Esophagus squamous epithelium (tissue), 5 donors: ENCODE measurements around the gene HAPLN3. TPM values are rescaled to one million over a fixed set of nuclear protein-coding genes. Genes with fewer than 3 reads are reported as not detected.

Experiments
- DNase-seq: peaks from one replicate; lab custom pipeline; 2025; lab: John Stamatoyannopoulos, UW
- H3K27ac ChIP-seq, 4 donors: fragments of 200-600 bp; sonication (generic); one replicate each; pipeline ENCODE4 v1.5.1; 2016 to 2019; ENCODE audit warnings: mild to moderate bottlenecking in 1 of 4
- H3K27me3 ChIP-seq, 4 donors: fragments of 200-600 bp; sonication (generic); 1 replicate in 3 of 4; 2 replicates in 1 of 4; pipeline versions ENCODE4 v1.5.1 to v1.6.0; 2017 to 2021; ENCODE audit warnings: antibody characterized with exemption in 1 of 4
- H3K36me3 ChIP-seq, 3 donors: fragments of 200-600 bp; sonication (generic); one replicate each; pipeline ENCODE4 v1.5.1; 2016 to 2019
- H3K4me1 ChIP-seq, 3 donors: fragments of 200-600 bp; sonication (generic); one replicate each; pipeline ENCODE4 v1.5.1; 2017 to 2019
- H3K4me3 ChIP-seq, 4 donors: fragments of 200-600 bp; sonication (generic); 1 replicate in 3 of 4; 2 replicates in 1 of 4; pipeline ENCODE4 v1.5.1; 2016 to 2019; ENCODE audit warnings: mild to moderate bottlenecking in 2 of 4, moderate library complexity in 1 of 4
- H3K9me3 ChIP-seq, 3 donors: fragments of 200-600 bp; sonication (generic); one replicate each; pipeline ENCODE4 v1.5.1; 2016 to 2019
- POLR2A ChIP-seq, 4 donors: fragments of 450-650 bp; IDR thresholded peaks; one replicate each; pipeline ENCODE4 v1.6.1; 2017; ENCODE audit warnings: antibody characterized with exemption in 4 of 4, mild to moderate bottlenecking in 4 of 4, moderate library complexity in 3 of 4
- WGBS, 2 donors: methylation state at CpG; one replicate each; pipeline ENCODE4 v1.1.5; 2018; 5-methylcytosine and 5-hydroxymethylcytosine counted together
- intact Hi-C: fragments of 100-400 bp; cut with DNase I; formaldehyde crosslinking; loops from one replicate; pipeline ENCODE4 v1.15.0; 2022
- total RNA-seq, 4 donors: library from RNA; depleted of rRNA; stranded (reverse); fragments of >200 nt; gene quantifications; one replicate each; pipeline ENCODE4 v1.1.0, GENCODE V29; 2016
- TF ChIP-seq, protein P1 (sequence below), 6 experiments: fragments of 450-650 bp in 4 of 6; fragments of 200-600 bp in 2 of 6; sonication (generic) in 2 of 6; IDR thresholded peaks; one replicate each; pipeline ENCODE4 v1.5.1; 2016 to 2019; ENCODE audit warnings: antibody characterized with exemption in 6 of 6, mild to moderate bottlenecking in 4 of 6, moderate library complexity in 4 of 6
- donor health status: DM: yes; HTN: yes; CAD: no.

Gene HAPLN3
- total RNA-seq, 4 donors from 2014 or later, result 3.1 to 9.4 (median 7.8) TPM

GRCh38 chr15:88888719-88889118 lies 6.6 kb downstream of the HAPLN3 start:
- no peak overlapping the region for H3K4me3 ChIP-seq
- no peak for DNase-seq
- no peaks in the 10 kb centered on the region for H3K4me1 ChIP-seq
- no peak overlapping the region for H3K27ac ChIP-seq
- WGBS, 2 donors, result 86 to 96% methylated on average over 3 to 5 of the region's 5 CpGs
- no peaks in the 10 kb centered on the region for H3K9me3 ChIP-seq
- intact Hi-C loops, result no loop called here
- TF ChIP-seq POLR2A (IDR thresholded peaks at IDR 0.05), result no peak
- TF ChIP-seq, protein P1, sequence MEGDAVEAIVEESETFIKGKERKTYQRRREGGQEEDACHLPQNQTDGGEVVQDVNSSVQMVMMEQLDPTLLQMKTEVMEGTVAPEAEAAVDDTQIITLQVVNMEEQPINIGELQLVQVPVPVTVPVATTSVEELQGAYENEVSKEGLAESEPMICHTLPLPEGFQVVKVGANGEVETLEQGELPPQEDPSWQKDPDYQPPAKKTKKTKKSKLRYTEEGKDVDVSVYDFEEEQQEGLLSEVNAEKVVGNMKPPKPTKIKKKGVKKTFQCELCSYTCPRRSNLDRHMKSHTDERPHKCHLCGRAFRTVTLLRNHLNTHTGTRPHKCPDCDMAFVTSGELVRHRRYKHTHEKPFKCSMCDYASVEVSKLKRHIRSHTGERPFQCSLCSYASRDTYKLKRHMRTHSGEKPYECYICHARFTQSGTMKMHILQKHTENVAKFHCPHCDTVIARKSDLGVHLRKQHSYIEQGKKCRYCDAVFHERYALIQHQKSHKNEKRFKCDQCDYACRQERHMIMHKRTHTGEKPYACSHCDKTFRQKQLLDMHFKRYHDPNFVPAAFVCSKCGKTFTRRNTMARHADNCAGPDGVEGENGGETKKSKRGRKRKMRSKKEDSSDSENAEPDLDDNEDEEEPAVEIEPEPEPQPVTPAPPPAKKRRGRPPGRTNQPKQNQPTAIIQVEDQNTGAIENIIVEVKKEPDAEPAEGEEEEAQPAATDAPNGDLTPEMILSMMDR (IDR thresholded peaks at IDR 0.05), result no peak
- H3K27me3 ChIP-seq, result peaks cover 0 to 6% (median 0%) of the 10 kb centered on the region in 4 donors
- H3K36me3 ChIP-seq, result peaks cover 0 to 6% (median 0%) of the 10 kb centered on the region in 3 donors

DNA sequence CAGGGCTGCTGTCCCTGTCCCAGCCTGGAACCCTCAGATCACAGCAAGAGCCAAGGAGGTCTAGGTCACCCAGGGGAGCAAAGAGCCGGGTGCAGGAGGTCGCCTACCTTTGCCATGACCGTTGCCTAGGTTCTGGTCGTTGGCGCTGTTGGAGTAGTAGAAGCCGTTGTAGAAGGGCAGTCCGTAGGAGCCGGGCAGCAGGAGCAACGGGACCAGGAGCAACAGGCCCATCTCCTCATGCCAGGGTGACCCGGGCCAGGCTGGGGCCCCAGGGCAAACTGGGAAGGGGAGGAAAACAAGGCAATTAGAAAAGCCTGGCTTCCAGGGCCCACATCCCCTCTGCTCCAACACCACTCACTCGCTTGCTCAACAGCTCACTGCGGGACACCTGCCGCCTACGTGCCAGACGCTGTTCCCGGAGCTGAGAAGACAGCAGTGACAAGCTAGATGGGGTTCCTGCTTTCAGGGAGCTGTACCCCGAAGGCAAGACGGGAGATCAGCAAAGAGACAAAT lies 8.2 kb downstream of the HAPLN3 start:
- intact Hi-C loops, result no loop called here
- H3K4me3 ChIP-seq, result no peak overlapping the region
- H3K27me3 ChIP-seq, result no peaks in the 10 kb centered on the region
- no peaks in the 10 kb centered on the region for H3K9me3 ChIP-seq
- no peaks in the 10 kb centered on the region for H3K4me1 ChIP-seq
- WGBS, 2 donors, result 77 to 94% methylated on average over 3 to 9 of the region's 18 CpGs
- no peak for TF ChIP-seq POLR2A (IDR thresholded peaks at IDR 0.05)
- TF ChIP-seq, protein P1 (IDR thresholded peaks at IDR 0.05), result no peak
- H3K27ac ChIP-seq, result no peak overlapping the region
- peaks cover 0 to 6% (median 0%) of the 10 kb centered on the region in 3 donors for H3K36me3 ChIP-seq
- DNase-seq, result no peak

- Histone ChIP-seq H3K27me3 (no peaks in the 10 kb centered on the region), H3K4me3 (no peak overlapping the region), H3K4me1 (no peaks in the 10 kb centered on the region), H3K9me3 (no peaks in the 10 kb centered on the region), H3K27ac (no peak overlapping the region), H3K36me3 (peaks cover 0 to 13% (median 0%) of the 10 kb centered on the region in 3 donors)
- intact Hi-C loops, result no loop called here
- WGBS, 2 donors, result 57 to 76% methylated on average over 4 of the region's 4 CpGs
- no peak for DNase-seq
- TF ChIP-seq POLR2A (IDR thresholded peaks at IDR 0.05), result no peak
- TF ChIP-seq, protein P1 (IDR thresholded peaks at IDR 0.05), result no peak
Observed at GRCh38 chr15:88882785-88883184, 12.6 kb downstream of the HAPLN3 start.

DNA sequence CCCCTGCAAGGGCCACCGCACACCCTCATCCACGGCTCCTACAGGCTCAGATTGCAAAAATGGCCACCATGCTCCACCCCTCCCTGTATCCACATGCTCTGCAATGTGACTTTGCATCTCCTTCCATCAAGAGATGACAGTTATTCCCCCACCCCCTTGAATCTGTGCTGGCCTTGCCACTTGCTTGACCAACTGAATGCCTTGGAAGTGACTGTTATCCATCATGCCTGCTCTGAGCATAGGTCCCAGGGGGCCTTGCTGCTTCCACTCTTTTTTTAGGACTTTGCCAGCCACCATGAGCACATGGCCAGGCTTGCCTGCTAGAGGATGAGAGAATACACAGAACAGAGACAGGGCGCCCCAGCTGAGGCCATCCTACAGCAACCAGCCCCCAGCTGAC lies 13.6 kb downstream of the HAPLN3 start:
- H3K4me1 ChIP-seq, result no peaks in the 10 kb centered on the region

More for the DNA sequence above, 13.6 kb downstream of the HAPLN3 start:
- Histone ChIP-seq H3K27me3 (no peaks in the 10 kb centered on the region), H3K9me3 (no peaks in the 10 kb centered on the region), H3K27ac (no peak overlapping the region), H3K36me3 (peaks cover 0 to 13% (median 0%) of the 10 kb centered on the region in 3 donors), H3K4me3 (no peak overlapping the region)
- 81 to 82% methylated on average over 2 to 3 of the region's 3 CpGs for WGBS, 2 donors
- TF ChIP-seq POLR2A (IDR thresholded peaks at IDR 0.05), result no peak
- TF ChIP-seq, protein P1 (IDR thresholded peaks at IDR 0.05), result no peak
- no peak for DNase-seq
- intact Hi-C loops, result no loop called here
